OCI-LY3 (cell line): ENCODE results near the gene PMF1.

Source experiments
- CTCF ChIP-seq: fragments of 200-600, 300-600 bp; sonication (generic); IDR thresholded peaks from 2 replicates; pipeline ENCODE4 v1.5.1; 2014; ENCODE audit warnings: antibody characterized with exemption, low read length, low read depth
- EZH2phosphoT487 ChIP-seq: fragments of 200-600 bp; shearing (Covaris generic); IDR thresholded peaks from 2 replicates; pipeline ENCODE4 v1.6.1; 2018; ENCODE audit warnings: antibody characterized with exemption, mixed run types, low read depth

- TF ChIP-seq CTCF (no peak), EZH2phosphoT487 (no peak)
Observed at GRCh38 chr1:156260896-156261295, 48.1 kb downstream of the PMF1 start.
